COLO668 (cell line): ENCODE results near the gene RACK1.

Source experiments
- DNase-seq: peaks from one replicate; lab custom pipeline; 2025; ENCODE audit not compliant: unreplicated experiment; lab: John Stamatoyannopoulos, UW

Gene RACK1

DNA sequence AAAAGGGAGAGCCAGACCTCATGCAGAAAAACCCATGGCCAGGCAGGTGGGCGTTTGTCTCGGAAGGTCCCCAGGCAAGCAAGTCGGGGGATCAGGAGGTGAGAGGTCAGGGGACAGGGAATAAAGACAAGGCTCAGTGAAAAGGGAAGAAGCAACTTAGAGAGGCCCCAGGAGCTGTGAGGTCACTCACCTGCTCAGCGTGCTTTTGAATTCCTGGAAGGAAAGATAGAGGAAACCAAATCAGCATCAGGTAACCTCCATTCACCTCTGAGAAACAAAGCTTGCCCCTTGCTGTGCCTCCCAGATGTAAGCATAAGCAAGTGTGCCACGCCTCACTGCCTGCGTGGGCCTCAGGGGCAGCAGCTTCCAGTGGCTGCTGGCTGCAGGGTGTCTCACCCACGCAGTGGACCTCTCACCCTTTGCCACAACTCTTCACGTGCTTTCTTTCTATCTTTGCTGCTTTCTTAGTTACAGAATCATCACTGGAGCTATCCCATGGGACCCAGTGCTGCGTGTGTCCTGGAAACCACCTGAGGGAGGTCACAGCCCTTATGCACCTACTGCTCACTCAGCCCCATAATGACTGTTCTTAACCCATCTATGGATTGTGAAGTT, 44.7 kb downstream of the RACK1 start:
- DNase-seq, result no peak

DNA sequence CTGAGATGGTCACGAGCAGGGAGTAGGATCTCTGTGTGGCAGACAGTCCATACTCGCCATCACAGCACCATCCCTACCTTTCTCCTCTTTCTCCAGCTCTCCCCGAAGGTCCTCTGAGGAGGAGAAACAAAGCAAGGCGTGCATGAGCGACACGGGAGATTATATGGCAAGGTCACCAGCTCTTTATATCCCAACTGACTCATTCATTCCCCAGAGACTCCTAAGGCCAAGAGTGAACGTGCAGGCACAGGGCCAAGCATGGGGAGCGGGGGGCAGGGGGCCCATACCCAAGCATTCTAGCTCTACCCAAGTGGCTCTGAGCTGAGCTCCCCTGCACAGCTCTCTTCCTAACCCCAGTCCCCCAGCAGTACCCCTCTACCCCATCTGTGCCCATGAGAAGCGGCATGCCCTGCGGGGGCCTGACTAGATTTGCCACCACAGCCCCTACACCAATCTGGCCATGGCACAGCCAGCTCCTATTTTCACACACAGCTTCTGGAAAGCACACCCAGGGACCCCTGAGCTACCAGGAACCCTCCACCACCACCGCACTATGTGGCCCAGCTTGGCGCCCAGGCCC, 45.5 kb downstream of the RACK1 start:
- DNase-seq, result no peak

DNA sequence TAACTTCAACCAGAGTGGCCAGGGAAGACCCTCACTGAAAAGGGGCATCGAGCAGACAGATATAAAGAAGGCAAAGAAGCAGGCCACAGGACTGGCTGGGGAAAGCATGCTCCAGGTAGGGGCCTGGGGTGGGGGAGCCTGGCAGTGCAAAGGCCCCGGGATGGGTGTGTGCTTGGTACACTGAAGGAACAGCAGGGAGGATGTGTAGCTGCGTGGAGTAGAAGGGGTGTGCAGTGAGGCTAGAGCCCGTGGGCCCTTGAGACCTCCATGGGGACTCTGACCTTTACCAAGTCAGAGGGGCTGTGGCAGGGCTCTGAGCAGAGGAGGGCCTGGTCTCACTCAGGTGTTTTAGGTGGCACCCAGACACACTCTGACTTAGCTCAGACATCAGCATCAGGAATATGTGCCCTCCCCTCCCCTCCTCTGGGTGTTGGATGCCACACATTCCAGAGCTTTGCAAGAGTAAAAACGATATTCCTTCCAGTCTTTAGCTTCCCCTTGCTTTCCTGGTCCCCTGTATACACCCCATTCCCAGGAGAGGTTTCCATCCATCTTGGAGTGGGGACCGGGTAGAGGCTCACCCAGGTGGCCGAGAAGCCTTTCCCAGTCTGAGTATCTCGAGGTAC, 46.3 kb downstream of the RACK1 start:
- no peak for DNase-seq

DNA sequence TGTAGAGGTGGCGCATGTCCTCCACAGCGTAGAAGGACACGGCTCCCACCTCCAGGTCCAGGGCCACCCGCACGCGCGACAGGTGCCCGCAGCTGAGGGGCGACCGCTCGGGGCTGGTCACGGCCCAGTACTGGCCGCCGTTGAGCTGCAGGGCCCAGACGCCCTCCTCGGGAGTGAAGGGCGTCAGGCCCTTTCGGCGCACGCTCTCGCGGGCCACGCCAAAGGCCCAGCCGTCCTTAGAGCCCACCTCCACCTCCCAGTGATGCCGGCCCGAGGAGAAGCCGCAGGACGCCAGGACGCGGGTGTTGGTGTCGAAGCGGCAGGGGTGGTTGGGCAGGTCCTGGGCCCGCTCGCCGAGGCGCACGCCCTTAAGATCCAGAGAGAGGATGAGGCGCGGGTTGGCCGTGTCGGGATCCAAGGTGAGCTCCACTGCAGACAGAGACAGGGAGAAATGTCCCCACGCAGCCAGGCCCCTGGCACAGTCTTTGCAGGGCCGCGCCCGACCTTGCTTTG, 48.4 kb downstream of the RACK1 start:
- DNase-seq, result no peak

DNA sequence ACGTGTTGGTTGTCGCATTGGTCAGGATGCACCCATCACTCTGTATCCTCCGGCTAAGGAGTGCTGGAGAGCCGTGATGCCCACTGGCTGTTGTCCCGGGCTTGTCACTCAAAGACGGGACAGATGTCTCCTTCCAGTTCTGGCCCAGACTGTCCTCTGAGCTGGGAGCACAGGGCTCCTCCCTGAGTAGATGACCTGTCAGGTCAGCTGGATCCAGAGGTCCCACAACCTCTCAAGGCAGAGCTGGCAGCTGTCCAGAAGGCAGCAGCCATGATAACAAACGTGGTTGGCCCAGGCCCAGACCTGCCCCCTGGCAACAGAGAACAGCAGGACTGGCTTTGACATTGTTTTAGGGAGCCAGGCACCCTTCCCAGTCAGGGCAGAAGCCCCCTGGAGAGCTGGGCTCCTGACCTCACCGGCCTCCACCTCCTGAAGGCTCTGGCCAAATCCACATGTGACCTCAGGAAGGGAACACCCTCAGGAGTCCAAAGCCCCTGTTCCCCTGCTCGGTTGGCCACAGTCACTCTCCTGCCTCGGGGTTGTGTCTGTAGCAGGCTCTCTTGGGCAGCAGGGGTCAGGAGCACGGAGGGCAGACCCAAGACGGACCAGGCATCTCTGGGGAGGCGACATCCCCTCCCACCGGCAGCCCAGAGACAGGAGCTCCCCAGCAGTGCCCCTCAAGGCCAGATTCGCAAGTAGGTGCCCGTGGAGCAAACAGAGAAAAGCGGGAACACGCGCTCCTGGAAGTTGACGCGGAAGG, 49.0 kb downstream of the RACK1 start:
- no peak for DNase-seq

DNA sequence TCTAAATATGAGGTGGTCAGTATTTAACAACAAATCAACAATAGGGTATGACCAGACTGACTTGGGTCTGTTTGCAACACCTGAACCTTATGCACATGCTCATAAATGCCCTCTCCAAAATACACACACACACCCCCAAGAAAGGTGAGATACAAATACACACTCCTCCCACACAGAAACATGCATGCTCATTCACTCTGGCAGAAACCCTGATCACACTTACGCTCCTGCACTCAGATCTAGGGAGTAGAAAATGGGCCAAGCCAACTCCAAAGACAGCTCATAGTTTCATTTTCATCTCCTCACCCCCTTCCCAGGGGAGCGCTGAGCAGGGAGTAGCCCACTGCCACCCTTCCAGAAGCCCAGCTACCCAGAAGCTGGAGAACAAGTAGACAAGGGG, 50.0 kb downstream of the RACK1 start:
- DNase-seq, result no peak

DNA sequence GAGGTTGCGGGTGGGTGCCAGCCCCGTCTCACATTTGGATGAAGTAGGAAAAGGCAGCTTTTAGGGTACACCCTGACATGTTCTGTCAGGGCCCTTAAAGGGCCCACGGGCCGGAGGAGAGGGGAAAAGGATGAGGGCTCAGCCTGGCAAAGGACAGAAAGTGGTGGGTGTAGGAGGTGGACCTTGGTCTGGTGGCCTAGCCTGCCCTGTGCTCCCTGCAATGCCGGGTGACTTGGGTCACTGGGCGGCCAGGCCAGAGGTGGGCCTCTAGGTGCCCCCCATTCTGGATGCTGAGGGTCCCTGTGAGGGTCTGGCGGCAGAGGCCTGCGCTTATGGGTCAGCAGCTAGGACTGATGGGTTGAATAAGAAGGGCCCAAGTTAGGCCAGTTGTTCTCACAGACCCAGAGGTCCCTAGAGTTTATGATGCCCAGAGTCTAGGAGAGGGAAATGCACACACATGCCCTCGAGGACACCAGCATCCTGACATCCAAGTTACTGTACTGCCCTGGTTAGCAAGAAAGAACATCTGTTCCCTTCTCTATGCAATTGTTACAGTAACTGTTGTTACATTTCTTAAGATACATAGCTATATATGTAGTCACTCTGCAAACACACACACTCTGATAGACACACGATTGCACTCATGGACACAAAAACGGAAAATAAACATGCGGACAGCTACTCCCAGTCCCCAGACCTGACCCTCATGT, 51.2 kb downstream of the RACK1 start:
- DNase-seq, result no peak

DNA sequence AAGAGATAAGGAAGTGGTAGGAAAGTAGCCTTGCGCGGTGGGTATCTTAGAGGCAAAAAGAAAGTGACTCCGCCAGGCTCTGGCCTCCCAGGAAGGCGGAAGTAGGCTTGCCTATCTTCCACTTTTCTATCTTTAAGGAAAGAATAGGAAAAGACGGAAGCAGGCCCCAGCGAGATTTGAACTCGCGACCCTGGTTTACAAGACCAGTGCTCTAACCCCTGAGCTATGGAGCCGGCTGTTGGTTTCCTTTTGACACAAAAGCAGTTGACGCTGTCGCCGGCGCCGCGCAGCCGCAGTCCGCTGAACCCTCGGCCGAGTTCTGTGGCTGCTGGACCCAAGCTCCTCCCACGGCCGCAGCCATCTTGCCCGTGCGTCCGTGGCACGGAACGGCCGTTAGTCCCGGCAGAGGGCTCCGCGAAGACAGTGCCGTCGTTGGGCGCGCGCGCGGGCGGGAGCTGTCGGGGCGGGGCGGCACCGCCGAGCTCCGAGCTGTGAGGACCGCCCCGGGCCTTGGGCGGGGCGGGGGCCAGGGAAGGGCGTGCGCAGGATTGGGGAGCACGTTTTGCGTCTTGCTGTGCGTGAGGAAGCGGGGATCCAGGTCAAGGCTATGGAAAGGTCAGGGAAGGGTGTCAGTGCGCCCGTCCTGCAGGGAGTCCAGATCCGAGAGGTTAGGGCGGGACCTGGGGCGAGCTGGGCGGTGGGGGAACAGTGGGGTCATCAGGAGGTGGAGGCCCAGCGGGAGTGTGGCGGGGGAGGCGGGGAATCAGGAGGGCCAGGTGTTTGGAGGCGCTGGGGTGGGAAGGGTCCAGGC, 52.0 kb downstream of the RACK1 start:
- DNase-seq, result no peak

DNA sequence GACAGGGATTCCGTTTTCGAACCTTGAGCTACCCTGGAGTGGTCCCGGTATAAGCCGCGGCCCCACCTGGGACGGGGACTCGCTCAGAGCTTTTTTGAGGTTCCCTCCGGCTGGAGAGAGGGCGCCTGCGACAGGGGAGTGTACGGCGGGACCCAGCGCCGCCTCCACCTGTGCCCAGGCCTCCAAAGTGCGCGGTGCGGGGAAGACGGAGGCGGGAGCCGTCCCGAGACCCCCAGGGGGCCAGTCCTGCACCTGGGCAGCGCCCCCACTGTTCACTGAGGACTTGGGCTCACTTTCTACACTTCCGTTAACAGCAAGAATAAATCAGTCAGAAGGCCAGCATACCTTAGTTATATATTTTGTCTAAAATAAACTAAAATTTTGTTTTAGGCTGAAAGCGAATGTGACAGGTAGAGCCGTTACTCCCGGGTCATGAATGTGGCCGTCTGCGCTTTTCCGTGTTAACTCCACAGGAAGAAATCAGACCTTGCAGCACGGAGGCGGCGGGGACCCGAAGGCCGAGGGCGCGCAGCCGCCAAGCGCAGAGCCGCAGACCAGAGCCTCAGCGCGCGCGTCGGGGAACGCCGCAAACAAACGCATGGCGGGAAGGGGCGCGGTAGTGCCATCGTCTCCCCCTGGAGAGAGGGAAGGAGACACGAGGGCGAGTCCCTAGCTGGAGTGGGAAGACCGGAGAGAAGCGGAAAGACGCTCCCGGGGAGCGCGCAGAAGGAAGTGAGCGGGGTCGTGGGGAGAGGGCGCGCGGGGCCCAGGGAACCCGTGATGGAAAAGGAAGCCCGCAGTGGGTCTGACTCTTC, 52.8 kb downstream of the RACK1 start:
- DNase-seq, result no peak

DNA sequence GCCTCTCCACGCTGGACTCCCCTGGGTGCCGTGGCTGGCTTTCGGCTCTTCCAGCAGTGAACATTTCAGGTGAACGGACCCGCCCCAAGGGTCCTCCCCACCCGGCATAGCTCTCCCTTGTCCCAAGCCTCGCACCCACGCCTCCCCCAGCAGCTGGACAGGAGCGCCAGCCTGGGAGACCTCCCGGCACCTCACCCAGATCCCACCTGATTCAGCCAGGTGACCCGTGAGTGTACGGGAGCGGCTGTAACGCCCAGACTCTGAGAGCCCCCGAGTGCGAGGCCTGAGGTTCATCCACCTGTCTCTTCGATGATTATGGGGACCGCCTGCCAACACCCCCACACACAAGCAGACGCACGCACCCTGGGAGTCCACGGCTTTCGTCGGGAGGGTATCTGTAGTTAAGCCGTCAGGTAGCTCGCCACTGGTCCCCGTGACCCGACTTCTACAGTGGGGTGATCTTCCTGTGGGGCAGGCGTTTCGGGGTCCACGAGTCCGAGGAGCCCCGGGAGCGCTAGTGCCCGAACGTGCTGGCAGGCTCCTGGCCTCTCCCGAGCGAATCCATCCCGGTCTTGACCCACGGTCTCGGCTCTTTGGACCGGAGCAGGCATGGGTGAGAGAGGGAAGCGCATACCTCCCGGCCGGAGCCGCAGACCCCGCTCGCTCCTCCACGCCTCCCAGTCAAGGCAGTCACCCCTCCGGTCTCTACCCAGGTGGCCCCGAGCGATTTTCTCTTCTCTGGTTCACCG, 53.6 kb downstream of the RACK1 start:
- DNase-seq, result no peak

DNA sequence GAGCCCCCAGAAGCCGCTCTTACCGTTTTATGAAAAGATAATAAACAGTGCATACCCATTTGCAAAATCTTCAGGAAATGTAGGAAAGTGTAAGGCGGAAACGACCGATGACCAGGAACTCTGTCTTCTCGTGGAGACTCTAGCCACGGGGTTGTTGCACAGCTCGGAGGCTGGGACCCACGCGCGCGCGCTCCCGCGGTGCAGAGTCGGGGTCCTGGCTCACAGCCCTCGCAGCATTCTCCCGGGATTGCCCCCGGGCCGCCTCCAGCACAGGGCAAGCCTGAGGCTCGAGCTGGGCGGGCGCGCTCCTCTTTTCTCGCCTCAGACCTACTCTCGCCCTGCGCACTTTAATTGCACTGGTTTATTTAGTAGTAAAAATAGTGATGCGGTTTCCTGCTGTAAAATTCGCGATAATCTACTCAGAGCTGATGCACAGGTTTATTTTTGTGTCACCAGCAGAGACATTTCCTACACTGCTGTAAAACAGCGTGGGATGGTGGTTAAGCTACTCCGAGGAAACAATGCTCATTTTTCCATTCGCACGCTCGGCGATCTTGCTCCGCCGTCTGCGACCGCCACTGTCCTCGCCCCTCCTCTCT, 54.2 kb downstream of the RACK1 start:
- no peak for DNase-seq

DNA sequence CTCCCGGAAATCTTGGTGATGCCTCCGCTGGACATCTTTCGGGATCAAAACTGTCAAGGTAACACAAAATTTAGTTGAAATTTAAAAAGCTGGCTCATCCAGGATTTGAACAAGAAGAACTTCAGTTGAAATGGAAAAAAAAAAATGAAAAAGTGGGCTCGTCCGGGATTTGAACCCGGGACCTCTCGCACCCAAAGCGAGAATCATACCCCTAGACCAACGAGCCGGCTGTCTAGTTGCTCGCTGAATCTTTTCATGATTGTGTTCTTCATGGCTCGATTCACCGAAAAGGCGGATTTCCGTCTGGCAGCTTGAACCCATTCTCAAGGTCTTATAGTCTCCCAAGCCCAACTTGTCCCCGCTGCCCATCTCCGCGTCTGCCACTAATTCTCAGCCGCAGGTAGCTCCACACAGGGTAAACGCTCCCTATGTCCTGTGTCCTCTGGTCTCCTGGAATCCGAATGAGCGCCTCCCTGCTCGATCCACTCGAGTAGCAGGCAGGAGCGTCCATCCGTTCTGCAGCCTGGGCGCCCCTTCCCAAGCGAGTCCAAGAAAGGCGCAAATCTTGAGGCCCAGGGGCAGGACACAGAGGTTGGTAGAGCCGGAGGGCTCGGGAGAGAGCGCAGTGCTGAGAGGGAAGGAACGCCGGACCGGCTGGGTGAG, 54.9 kb downstream of the RACK1 start:
- no peak for DNase-seq

DNA sequence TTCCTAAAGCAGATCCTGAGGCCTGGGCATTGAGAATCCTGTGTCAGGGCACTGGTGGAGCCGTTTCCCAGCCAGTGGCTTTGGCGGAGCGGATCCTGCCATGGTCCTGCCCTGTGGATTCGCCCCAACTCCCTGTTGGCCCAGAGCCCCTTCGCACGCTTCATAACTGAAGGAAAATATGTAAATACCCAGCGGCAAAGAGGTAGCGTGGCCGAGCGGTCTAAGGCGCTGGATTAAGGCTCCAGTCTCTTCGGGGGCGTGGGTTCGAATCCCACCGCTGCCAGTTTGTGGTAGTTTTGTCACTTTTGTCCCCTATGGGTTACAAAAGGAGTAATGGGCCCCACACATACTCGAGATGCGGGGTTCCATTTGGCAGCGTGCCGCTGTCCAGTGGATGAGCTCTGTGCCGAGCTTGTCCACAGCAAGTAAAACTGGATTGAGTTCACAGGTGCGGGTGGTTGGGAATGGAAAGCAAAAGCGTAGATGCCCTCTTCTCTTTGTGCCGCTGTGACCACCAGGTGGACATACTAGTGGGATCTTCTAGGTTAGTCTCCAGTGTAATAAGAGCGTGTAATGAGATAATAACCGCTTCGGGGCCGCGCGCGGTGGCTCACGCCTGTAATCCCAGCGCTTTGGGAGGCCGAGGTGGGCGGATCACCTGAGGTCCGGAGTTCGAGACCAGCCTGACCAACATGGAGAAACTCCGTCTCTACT, 56.0 kb downstream of the RACK1 start:
- no peak for DNase-seq

DNA sequence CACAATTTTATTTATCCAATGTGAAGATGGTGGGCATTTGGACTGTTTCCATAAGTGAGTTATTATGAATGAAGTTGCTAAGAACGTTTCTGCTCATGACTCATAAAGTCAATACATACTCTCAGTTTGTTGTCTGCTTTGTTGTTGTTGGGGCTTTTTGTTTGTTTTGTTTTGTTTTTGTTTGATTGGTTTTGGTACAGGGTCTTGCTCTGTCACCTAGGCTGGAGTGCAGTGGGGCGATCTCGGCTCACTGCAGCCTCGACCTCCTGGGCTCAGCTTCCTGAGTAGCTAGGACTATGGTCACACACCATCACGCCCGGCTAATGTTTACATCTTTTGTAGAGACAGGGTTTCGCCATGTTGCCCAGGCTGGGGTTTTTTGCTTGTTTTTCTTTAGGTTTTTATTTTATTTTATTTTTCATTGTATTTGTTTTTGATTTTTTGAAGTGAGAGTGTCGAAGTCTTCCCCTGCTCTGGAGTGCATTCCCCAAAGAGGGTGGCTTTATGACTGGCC, 56.7 kb downstream of the RACK1 start:
- DNase-seq, result no peak
